Bronchial epithelial cell (primary cell): ENCODE data around the gene MCM8. TPM values are rescaled to one million over a fixed set of nuclear protein-coding genes. Genes with fewer than 3 reads are reported as not detected.

ENCODE experiments used
- DNase-seq: peaks from one replicate; pipeline ENCODE4 v3.0.0-alpha.2; 2010; ENCODE audit warnings: low read depth
- FAIRE-seq: peaks from 2 replicates; lab custom pipeline; 2011; peaks lifted over from hg19 to GRCh38; lab: Jason Lieb, UNC
- H3K27me3 ChIP-seq: 2 replicates; pipeline ENCODE4 v1.5.1; 2011; ENCODE audit warnings: low read length; ENCODE audit not compliant: control insufficient read depth, insufficient read depth
- H3K36me3 ChIP-seq: 2 replicates; pipeline ENCODE4 v1.5.1; 2011; ENCODE audit warnings: low read length; ENCODE audit not compliant: control insufficient read depth, insufficient read depth
- H3K4me3 ChIP-seq: 2 replicates; pipeline ENCODE4 v1.5.1; 2011; ENCODE audit warnings: mild to moderate bottlenecking, low read depth, low read length, control low read depth
- CTCF ChIP-seq: IDR thresholded peaks from 2 replicates; pipeline ENCODE4 v1.5.1; 2011; ENCODE audit warnings: mild to moderate bottlenecking, moderate library complexity, low read length, control low read depth, inconsistent platforms; ENCODE audit not compliant: insufficient read depth, severe bottlenecking
- total RNA-seq: library from RNA; depleted of rRNA; stranded (reverse); fragments of >200 nt; gene quantifications from 2 replicates; pipeline ENCODE4 v1.2.1, GENCODE V29; 2014

The MCM8 gene
- 2.1 and 2.2 TPM in 2 replicates for total RNA-seq

DNA sequence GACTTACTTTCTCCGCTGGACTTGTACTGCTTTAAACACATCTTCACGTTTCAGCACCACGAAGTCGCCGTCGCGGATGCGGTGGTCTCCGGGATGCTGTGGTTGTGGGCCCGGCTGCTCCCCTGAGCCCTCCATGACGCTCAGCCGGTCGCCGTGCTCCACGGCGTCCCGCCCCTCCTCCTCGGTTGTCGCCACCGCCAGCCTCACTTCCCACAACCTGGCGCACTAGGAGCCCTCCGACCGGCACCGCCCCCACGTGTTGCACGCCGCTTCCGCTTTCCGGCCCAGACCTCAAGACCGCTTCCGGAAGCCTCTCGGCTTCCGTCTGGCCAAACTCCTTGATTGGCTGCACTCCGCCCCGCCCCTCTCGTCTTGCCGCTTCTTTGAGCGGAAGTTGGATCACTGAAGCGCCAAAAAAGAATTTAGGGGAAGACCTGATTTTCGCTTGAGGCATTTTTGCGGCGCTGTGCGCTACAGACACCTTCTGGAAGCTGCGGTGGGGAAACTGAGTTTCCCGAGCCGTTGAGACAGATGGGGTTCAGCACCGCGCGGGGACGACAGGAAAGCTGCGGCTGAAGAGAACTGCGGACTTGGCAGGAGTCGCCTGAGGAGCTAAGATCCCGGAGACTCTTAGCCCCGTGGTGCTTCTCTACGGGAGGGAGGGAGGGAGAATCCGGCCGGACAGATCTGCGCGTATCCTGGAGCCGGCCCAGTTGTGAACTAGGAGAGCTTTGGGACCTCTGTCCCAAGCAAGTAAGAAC lies at the start of gene MCM8, which contains the start of gene TRMT6:
TSS of gene MCM8 (plus strand) at position 382 of the 761 bp plus-strand sequence. CDS start 1,364 bp downstream, outside the sequence.
TSS of gene TRMT6 (minus strand) at position 263 of the 761 bp plus-strand sequence. CDS start at position 135, 128 bp downstream.
- Histone ChIP-seq H3K36me3 (no peaks in the 10 kb centered on the region), H3K27me3 (no peaks in the 10 kb centered on the region), H3K4me3 (peak within 1 kb of the TSS; percentile 93)
- FAIRE-seq (no peak), DNase-seq (peak; percentile 92)
- TF ChIP-seq CTCF: no peak

- TF ChIP-seq CTCF: no peak
- FAIRE-seq: peak; percentile 70
- no peak overlapping the region for H3K4me3 ChIP-seq
- H3K27me3 ChIP-seq: no peaks in the 10 kb centered on the region
- no peaks in the 10 kb centered on the region for H3K36me3 ChIP-seq
- DNase-seq: no peak
These were observed 49.5 kb upstream of the MCM8 start for GRCh38 chr20:5900908-5901307.

- DNase-seq: no peak
- Histone ChIP-seq H3K36me3 (no peaks in the 10 kb centered on the region), H3K4me3 (no peak overlapping the region), H3K27me3 (peaks cover 6% of the 10 kb centered on the region)
- no peak for FAIRE-seq
- TF ChIP-seq CTCF: no peak
These were observed 41.5 kb upstream of the MCM8 start for GRCh38 chr20:5908981-5909380.

DNA sequence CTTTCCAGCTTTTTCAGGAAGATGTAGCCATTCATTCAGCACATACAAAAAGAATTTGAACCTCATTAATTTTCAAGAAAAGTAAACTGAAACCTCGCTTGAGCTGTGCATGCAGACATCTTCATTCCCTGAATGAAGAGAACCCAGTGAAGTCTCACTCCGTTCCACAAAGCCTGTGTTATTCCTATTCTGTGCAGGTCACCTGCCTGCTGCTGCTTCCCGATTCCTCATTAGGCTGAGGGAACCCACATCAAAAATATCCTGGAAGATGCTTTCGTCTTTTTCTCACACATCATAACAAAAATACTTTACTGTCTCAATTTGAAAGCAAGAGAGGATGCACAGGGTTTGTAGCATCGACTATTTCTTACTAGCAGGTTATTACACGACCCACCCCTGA lies 40.3 kb upstream of the MCM8 start:
- no peak for TF ChIP-seq CTCF
- FAIRE-seq (no peak), DNase-seq (no peak)
- H3K27me3 ChIP-seq: peaks cover 6% of the 10 kb centered on the region
- H3K36me3 ChIP-seq: no peaks in the 10 kb centered on the region
- no peak overlapping the region for H3K4me3 ChIP-seq

DNA sequence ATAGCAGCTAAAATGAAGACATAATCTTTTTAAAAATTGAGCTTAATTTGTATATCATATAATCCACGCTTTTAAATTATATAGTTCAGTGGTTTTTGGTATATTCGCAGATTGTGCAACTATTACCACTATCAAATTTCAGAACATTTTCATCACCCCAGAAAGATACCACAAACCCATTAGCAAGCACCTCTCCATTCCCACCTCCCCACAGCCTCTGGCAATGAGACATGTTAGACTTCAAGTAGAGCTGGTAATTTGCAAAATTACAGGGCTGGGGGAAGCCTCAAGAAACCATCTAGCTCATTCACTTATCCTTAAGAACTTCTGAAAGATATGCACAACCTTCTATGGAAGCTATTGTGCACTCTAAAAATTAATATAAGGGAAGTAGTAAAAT lies 37.3 kb upstream of the MCM8 start:
- peaks cover 4% of the 10 kb centered on the region for H3K27me3 ChIP-seq
- TF ChIP-seq CTCF: no peak
- DNase-seq (no peak), FAIRE-seq (no peak)
- no peak overlapping the region for H3K4me3 ChIP-seq
- no peaks in the 10 kb centered on the region for H3K36me3 ChIP-seq
